LNCAP (cell line): ENCODE measurements around the gene ZNF785.

ENCODE experiments used
- CTCF ChIP-seq: fragments of 450-650 bp; IDR thresholded peaks from 2 replicates; pipeline ENCODE4 v1.5.1; 2017; ENCODE audit warnings: mild to moderate bottlenecking

Gene ZNF785

GRCh38 chr16:30592871-30593270, 7.4 kb upstream of the ZNF785 start:
- no peak for TF ChIP-seq CTCF

GRCh38 chr16:30588651-30589050, 3.2 kb upstream of the ZNF785 start:
- TF ChIP-seq CTCF = no peak

GRCh38 chr16:30585022-30585399, 486 bp downstream of the ZNF785 start:
- TF ChIP-seq CTCF = no peak

GRCh38 chr16:30582611-30583340, 2.7 kb downstream of the ZNF785 start:
- no peak for TF ChIP-seq CTCF

GRCh38 chr16:30581457-30581856, 4.0 kb downstream of the ZNF785 start:
- no peak for TF ChIP-seq CTCF

GRCh38 chr16:30574678-30575077, 10.8 kb downstream of the ZNF785 start:
- TF ChIP-seq CTCF = no peak

- TF ChIP-seq CTCF = no peak
Observed at GRCh38 chr16:30571445-30572322, 13.8 kb downstream of the ZNF785 start, which contains the start of gene ZNF688. Gene ZNF688, minus strand, starts transcription at chr16:30571714. Its CDS starts 85 bp downstream, at chr16:30571629.
